Keratinocyte (primary cell): ENCODE measurements around the gene INS. TPM values are rescaled to one million over a fixed set of nuclear protein-coding genes. Genes with fewer than 3 reads are reported as not detected.

Source experiments
- DNase-seq: peaks from one replicate; pipeline ENCODE4 v3.0.0-alpha.2; 2011; ENCODE audit warnings: low read depth, missing footprints, low spot score
- FAIRE-seq: peaks from 2 replicates; lab custom pipeline; 2011; peaks lifted over from hg19 to GRCh38; lab: Jason Lieb, UNC
- H2AFZ ChIP-seq: 2 replicates; pipeline ENCODE4 v1.6.0; 2012; ENCODE audit warnings: low read length, control low read depth, inconsistent platforms; ENCODE audit not compliant: control insufficient read depth
- H3K27ac ChIP-seq: 2 replicates; pipeline ENCODE4 v1.5.1; 2011; ENCODE audit warnings: low read length; ENCODE audit not compliant: control insufficient read depth, insufficient read depth
- H3K27me3 ChIP-seq: 3 replicates; pipeline ENCODE4 v1.6.0; 2011; ENCODE audit warnings: low read length; ENCODE audit not compliant: control insufficient read depth, insufficient read depth; ENCODE audit errors: extremely low read depth
- H3K36me3 ChIP-seq, 2 experiments: 2 replicates in 1 of 2; 3 replicates in 1 of 2; pipeline ENCODE4 v1.5.1; 2011; ENCODE audit warnings: low read length in 2 of 2, mild to moderate bottlenecking in 1 of 2; ENCODE audit not compliant: control insufficient read depth in 2 of 2, insufficient read depth in 2 of 2; ENCODE audit errors: extremely low read depth in 1 of 2
- H3K4me1 ChIP-seq: 3 replicates; pipeline ENCODE4 v1.5.1; 2011; ENCODE audit warnings: low read length; ENCODE audit not compliant: control insufficient read depth, insufficient read depth; ENCODE audit errors: extremely low read depth
- H3K4me2 ChIP-seq: 3 replicates; pipeline ENCODE4 v1.6.0; 2011; ENCODE audit warnings: low read depth, low read length; ENCODE audit not compliant: control insufficient read depth, insufficient read depth; ENCODE audit errors: extremely low read depth
- H3K4me3 ChIP-seq, 3 experiments: fragments of 200-600 bp in 1 of 3; sonication (generic) in 1 of 3; 2 replicates in 2 of 3; 3 replicates in 1 of 3; pipeline ENCODE4 v1.5.1; 2011 to 2016; ENCODE audit warnings: low read length in 3 of 3, mild to moderate bottlenecking in 3 of 3, control low read depth in 2 of 3, inconsistent platforms in 1 of 3, low read depth in 1 of 3, mixed read lengths in 1 of 3, mixed run types in 1 of 3, moderate library complexity in 1 of 3; ENCODE audit not compliant: control insufficient read depth in 2 of 3, insufficient read depth in 2 of 3; ENCODE audit errors: extremely low read depth in 1 of 3
- H3K79me2 ChIP-seq: 2 replicates; pipeline ENCODE4 v1.6.0; 2012; ENCODE audit warnings: low read length; ENCODE audit not compliant: control insufficient read depth, insufficient read depth
- H3K9ac ChIP-seq: 3 replicates; pipeline ENCODE4 v1.6.0; 2011; ENCODE audit warnings: low read length; ENCODE audit not compliant: control insufficient read depth, insufficient read depth; ENCODE audit errors: extremely low read depth
- H3K9me1 ChIP-seq: 3 replicates; pipeline ENCODE4 v1.6.0; 2011; ENCODE audit warnings: low read length; ENCODE audit not compliant: control insufficient read depth, insufficient read depth; ENCODE audit errors: extremely low read depth
- H3K9me3 ChIP-seq: 2 replicates; pipeline ENCODE4 v1.5.1; 2012; ENCODE audit warnings: low read depth, low read length; ENCODE audit not compliant: control insufficient read depth
- H4K20me1 ChIP-seq: 3 replicates; pipeline ENCODE4 v1.6.0; 2011; ENCODE audit warnings: low read length; ENCODE audit not compliant: control insufficient read depth, insufficient read depth; ENCODE audit errors: extremely low read depth
- CTCF ChIP-seq, 3 experiments: IDR thresholded peaks in 1 of 3; conservative IDR thresholded peaks in 1 of 3; optimal IDR thresholded peaks in 1 of 3; 2 replicates in 2 of 3; 3 replicates in 1 of 3; pipeline versions ENCODE3 to v1.5.1; 2011; ENCODE audit warnings: low read length in 3 of 3, mild to moderate bottlenecking in 3 of 3, moderate library complexity in 2 of 3, control low read depth in 1 of 3, inconsistent platforms in 1 of 3; ENCODE audit not compliant: insufficient read depth in 2 of 3; ENCODE audit errors: extremely low read depth in 1 of 3
- EZH2 ChIP-seq: IDR thresholded peaks from one replicate; pipeline ENCODE4 v1.6.1; 2012; ENCODE audit warnings: inconsistent platforms, mild to moderate bottlenecking, low read length, moderate library complexity
- dilution Hi-C: fragments of 300-500 bp; cut with MboI; formaldehyde crosslinking; loops from one replicate; pipeline ENCODE4 v1.7.0; 2020; ENCODE audit warnings: low sequenced_read_pairs; ENCODE audit not compliant: extremely low pct_ligation_motif_present
- polyA plus RNA-seq, 5 experiments: library from polyadenylated mRNA; depleted of rRNA in 3 of 5; stranded (reverse) in 3 of 5; stranded (forward) in 1 of 5; unstranded in 1 of 5; fragments of >200 nt; gene quantifications; 1 replicate in 1 of 5; 2 replicates in 3 of 5; 3 replicates in 1 of 5; pipeline versions ENCODE4 v1.2.1 to v1.2.3, GENCODE V29; 2011 to 2012; ENCODE audit warnings: missing spikeins in 2 of 5, low read depth in 1 of 5, low replicate concordance in 1 of 5

The INS gene
- polyA plus RNA-seq, 1 donor (not counting 4 experiments of a cell fraction or from before 2014, with no cell fraction given) = not detected

DNA sequence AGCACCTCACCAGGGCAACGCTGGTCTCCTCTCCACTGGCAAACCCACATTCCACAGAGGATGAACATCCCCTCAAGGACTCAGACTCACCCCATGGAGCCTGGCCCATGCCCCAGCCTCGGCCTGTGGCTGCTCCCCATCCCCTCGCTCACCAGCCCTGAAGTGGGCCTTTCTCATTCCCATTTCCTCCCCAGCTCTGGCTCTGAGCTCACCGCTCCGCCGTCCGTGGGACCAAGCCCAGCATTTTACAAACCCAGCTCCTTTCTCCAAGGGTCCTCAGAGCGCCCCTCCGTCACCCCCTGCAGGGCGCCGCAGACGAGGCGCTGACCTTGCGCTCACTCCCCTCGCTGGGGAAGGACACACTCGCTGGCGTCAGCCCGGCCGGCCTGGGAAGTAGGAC, 15.0 kb downstream of the INS start:
- dilution Hi-C loops = no loop called here

GRCh38 chr11:2144544-2145248, 16.3 kb downstream of the INS start:
- DNase-seq (no peak), FAIRE-seq (no peak)
- Histone ChIP-seq H3K9me3 (no peaks in the 10 kb centered on the region), H2AFZ (no peak overlapping the region), H3K9ac (no peak overlapping the region), H3K27me3 (peaks cover 97% of the 10 kb centered on the region), H3K36me3 (no peaks in the 10 kb centered on the region), H3K27ac (no peak overlapping the region), H4K20me1 (peaks cover 8% of the 10 kb centered on the region), H3K79me2 (no peaks in the 10 kb centered on the region), H3K4me1 (peaks cover 14% of the 10 kb centered on the region), H3K4me3 (no peak overlapping the region), H3K9me1 (no peaks in the 10 kb centered on the region), H3K4me2 (no peak overlapping the region)
- TF ChIP-seq EZH2 (peak; percentile 72), CTCF (optimal IDR thresholded peaks at IDR 0.05 in 1 of 3, IDR thresholded peaks at IDR 0.05 in 1 of 3, conservative IDR thresholded peaks at IDR 0.05 in 1 of 3; ENCODE audit: extremely low read depth in 1 of 3, insufficient read depth in 2 of 3, low read length in 3 of 3) (no peak)
- dilution Hi-C loops = no loop called here

More for the DNA sequence above, 15.0 kb downstream of the INS start:
- Histone ChIP-seq H2AFZ (no peak overlapping the region), H3K27ac (no peak overlapping the region), H4K20me1 (peaks cover 8% of the 10 kb centered on the region), H3K9me3 (no peaks in the 10 kb centered on the region), H3K9me1 (no peaks in the 10 kb centered on the region), H3K4me1 (peaks cover 14% of the 10 kb centered on the region), H3K27me3 (peaks cover 94% of the 10 kb centered on the region), H3K4me2 (no peak overlapping the region), H3K36me3 (no peaks in the 10 kb centered on the region), H3K9ac (no peak overlapping the region), H3K4me3 (no peak overlapping the region), H3K79me2 (no peaks in the 10 kb centered on the region)
- TF ChIP-seq CTCF (optimal IDR thresholded peaks at IDR 0.05 in 1 of 3, IDR thresholded peaks at IDR 0.05 in 1 of 3, conservative IDR thresholded peaks at IDR 0.05 in 1 of 3; ENCODE audit: extremely low read depth in 1 of 3, insufficient read depth in 2 of 3, low read length in 3 of 3) (no peak), EZH2 (no peak)
- DNase-seq (no peak), FAIRE-seq (no peak)
